GM18861 (cell line): ENCODE measurements around the gene JAG1.
"Not testable (repeated sequence)": the region's sequence is repeated elsewhere in the genome, so short reads cannot be mapped to it uniquely, and the experiment has no call there.

Source experiments
- ATAC-seq: cut with Tn5 transposase; IDR thresholded peaks from one replicate; pipeline ENCODE4 v1.9.1; 2021; ENCODE audit not compliant: unreplicated experiment

JAG1 gene

GRCh38 chr20:10639077-10639736 lies 34.6 kb downstream of the JAG1 start:
- no peak for ATAC-seq

DNA sequence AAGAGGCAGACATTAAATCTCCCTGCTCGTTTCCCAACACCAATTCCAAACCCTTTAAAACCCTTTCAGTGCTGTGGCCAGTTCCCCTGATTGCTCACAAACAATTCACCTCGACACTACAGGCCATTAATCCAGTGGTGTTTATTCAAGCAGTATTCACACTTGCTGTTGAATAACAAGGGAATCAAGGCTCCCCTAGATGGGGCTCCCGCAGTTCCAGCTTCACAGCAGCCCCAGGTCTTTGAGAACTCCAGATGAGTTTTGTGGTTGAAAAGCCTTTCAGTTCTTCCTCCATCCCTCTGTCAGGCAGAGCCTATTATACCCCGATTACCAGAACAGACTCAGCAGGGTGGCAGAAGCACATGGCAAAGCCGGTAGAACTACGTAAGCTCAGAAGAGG lies 36.2 kb downstream of the JAG1 start:
- no peak for ATAC-seq

GRCh38 chr20:10637031-10637559 lies 36.7 kb downstream of the JAG1 start:
- no peak for ATAC-seq

DNA sequence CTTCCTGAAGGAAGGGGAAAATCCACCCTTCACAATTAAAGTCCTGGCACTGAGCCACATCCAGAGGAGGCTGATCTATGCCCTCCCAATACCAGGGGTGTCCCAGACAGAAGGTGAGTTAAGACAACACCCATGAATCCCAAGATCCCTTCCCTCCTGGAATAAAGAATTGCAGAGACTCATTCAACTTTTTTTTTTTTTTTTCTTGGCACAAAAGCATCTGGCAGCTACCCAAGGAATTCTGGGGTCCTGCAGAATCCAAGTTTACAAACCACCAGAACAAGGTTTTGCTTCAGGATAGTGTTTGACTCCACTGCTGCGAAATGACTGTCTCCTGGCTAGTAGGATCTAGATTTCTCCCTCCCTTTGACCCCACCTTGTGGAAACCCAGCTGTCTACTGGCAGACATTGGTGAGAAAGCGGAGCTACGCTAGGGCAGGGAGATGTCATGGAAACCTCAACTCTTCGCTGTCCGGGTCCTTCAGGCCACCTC lies 37.4 kb downstream of the JAG1 start:
- no peak for ATAC-seq

GRCh38 chr20:10635476-10636208 lies 38.2 kb downstream of the JAG1 start:
- ATAC-seq, result no peak

DNA sequence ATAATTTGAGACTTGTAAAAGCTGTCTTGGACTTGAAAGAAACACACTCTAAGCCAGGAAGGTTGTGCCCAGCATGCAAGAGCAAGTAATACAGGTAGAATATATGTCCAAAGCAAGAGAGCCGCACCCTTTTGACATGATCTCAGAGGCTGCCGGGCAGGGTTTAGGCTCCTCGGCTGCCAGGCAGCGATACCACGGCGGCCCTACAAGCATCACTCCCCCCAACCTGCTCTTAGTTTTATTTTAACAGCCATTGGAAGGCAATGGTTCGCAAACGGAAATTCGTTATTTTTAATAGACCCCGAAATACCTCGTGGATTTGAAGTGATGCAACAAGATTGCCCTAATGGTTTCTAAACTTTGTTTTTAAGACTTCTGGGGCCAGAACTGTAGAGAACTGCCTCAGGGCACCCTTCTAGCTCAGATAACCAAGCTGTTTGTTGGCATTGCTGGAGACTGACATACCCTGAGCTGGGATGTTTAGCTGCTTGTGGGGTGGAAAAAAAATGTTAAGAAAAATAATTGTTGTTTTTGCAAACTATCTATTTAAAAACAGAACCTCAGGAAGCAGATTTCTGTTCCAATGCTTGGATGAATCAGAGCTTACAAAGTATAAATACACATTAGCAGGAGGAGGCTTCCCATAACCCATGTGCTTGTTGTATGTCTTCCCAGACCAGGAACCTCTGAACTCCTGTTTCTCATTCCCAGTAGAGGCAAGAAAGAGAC lies 39.0 kb downstream of the JAG1 start:
- ATAC-seq, result no peak

DNA sequence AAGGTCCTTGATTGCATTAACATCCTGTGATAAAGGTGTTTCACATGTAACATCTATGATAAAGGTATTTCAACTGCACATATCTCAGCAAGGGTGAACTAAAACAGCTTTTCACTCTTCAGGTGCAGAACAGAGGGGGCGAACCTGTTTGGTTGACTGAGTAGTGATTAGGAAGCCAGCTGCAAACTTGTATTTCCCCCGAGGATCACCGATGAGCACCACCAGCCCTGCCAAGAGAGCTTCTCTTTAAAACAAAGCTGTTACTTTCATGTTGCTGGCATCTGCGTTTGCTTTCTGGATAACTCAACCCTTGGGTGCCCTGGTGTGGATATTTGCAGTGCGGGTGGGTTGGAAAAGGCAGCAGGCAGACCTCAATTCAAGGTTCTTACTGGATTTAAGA lies 39.6 kb downstream of the JAG1 start:
- ATAC-seq, result no peak

DNA sequence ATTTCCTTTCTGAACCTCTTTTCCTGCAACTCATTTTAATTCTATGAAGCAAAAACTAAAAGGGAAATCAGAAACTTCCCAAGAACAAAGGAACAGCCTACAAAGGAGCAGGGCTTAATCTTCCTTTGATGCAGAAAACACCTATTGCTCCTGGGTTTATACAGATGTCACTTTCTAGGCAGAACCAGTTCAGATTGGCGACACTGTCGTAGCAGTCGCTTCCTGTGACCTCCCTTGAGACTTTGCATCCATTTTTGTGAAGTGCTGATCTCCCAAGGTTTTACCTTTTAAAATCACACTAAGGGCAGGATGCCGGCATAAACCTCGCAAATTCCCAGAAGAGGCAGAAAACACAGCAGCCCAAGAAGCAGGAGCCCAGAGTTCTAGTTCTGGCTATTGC lies 40.1 kb downstream of the JAG1 start:
- ATAC-seq, result no peak

- ATAC-seq, result no peak
These were observed 40.9 kb downstream of the JAG1 start for GRCh38 chr20:10632721-10633509.

DNA sequence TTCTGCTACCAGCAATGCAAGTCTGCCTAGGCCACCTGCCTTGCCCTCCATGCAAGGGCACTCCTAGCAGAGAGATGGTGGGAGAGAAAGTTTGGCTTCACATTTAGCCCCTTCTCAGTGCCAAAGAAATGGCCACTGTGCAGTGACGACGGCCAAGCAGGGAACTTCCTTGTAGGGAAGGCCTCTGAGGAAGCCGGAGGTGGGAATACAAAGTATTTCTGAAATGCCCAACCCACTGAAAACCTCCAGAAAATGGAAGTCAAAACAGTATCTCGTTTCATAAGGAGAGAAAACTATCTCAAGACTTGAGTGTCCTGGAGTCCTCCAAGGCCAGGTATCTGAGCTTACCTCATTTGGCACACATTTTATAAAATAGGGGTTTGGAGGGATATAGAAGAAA lies 42.7 kb downstream of the JAG1 start:
- no peak for ATAC-seq

- no peak for ATAC-seq
These were observed 43.7 kb downstream of the JAG1 start for GRCh38 chr20:10629946-10630650.

DNA sequence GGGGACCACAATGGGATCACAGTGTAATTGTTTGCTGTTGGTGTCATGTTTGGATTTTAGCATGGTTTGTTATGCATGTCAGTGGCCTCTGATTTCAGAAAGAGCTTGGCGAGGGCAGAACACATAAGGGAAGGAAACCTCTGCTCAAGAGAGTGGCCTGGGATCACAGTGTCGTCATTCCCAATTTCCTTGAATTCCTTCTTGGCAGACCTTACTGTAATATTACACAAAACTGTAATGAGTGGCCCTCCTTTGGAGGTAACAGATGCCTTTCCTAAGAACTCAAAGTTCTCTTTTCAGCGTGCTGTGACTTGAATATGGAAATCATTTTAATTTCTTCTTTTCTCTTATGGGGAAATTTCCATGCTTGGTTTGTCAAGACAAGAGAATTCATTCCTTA lies 46.9 kb downstream of the JAG1 start:
- no peak for ATAC-seq

- no peak for ATAC-seq
These were observed 48.2 kb downstream of the JAG1 start for GRCh38 chr20:10625641-10626040.

- no peak for ATAC-seq
These were observed 51.0 kb downstream of the JAG1 start for GRCh38 chr20:10622657-10623418.

- ATAC-seq, result no peak
These were observed 52.6 kb downstream of the JAG1 start for GRCh38 chr20:10621149-10621548.

GRCh38 chr20:10619427-10619826 lies 54.4 kb downstream of the JAG1 start:
- no peak for ATAC-seq

DNA sequence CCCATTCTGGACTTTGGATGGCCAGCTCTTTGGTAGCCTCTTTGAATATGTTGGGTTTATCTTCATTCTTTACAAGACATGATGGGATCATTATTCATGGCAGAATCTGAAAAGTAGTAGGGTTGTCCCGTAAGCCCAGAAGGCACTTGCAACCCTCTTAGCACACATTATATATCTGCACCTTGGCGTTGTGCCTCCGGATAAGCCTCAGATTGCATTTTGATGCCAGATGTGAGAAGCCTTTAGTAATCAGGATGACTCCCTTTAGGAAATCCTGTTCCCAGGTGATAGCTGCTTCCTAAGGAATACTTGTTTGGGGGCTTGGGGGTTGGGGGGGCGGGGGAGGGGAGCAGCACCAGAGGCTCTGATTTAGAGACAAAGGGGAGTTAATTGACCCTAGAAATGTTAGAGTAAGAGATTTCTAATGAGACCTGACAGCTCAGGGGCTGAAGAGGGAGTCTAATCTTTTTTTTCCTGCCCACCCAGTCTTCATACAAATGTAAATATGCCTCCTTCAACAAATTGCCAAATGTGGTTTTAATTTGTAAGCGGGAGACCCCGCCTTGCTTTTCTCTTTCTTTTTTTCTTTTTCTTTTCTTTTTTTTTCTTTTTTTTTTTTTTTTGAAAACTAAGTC lies 55.1 kb downstream of the JAG1 start:
- ATAC-seq, result no peak

- ATAC-seq, result not testable (repeated sequence)
These were observed 56.2 kb downstream of the JAG1 start for GRCh38 chr20:10617549-10618133.

- ATAC-seq, result no peak
These were observed 57.6 kb downstream of the JAG1 start for GRCh38 chr20:10616212-10616611.
